OCI-LY7 (cell line): ENCODE data around the gene KRTAP4-4.

Source experiments
- CTCF ChIP-seq: fragments of 200-600 bp; sonication (generic); conservative IDR thresholded peaks from 2 replicates; pipeline ENCODE4 v1.5.1; 2014; ENCODE audit warnings: mild to moderate bottlenecking, antibody characterized with exemption, low read length, moderate library complexity, mixed read lengths
- EZH2phosphoT487 ChIP-seq: fragments of 200-600 bp; sonication (generic); IDR thresholded peaks from 2 replicates; pipeline ENCODE4 v1.6.1; 2018; ENCODE audit warnings: low read depth, borderline replicate concordance, mild to moderate bottlenecking, mixed run types, antibody characterized with exemption, low read length, moderate library complexity, mixed read lengths

GRCh38 chr17:41127371-41127770 is 33.2 kb downstream of the KRTAP4-4 start:
- no peak for TF ChIP-seq CTCF
- TF ChIP-seq EZH2phosphoT487: no peak
